AG09309 (cell line): ENCODE data around the gene SMIM14.
A peak's percentile ranks its signal among the peaks of the same experiment; 100 is the strongest.
"Not testable (repeated sequence)": the region's sequence is repeated elsewhere in the genome, so short reads cannot be mapped to it uniquely, and the experiment has no call there.

Experiments
- DNase-seq: peaks from one replicate; pipeline ENCODE4 v3.0.0-alpha.2; 2010; ENCODE audit warnings: low read depth
- H3K4me3 ChIP-seq: 2 replicates; pipeline ENCODE4 v1.5.1; 2011; ENCODE audit warnings: mild to moderate bottlenecking, low read depth, low read length, moderate library complexity; ENCODE audit not compliant: control insufficient read depth
- CTCF ChIP-seq: IDR thresholded peaks from 2 replicates; pipeline ENCODE4 v1.5.1; 2011; ENCODE audit warnings: mild to moderate bottlenecking, low read depth, low read length, inconsistent platforms; ENCODE audit not compliant: insufficient read depth, control insufficient read depth; ENCODE audit errors: missing control alignments

Gene SMIM14

GRCh38 chr4:39541987-39542610 lies 96.6 kb downstream of the SMIM14 start:
- DNase-seq, result no peak
- TF ChIP-seq CTCF, result no peak
- no peak overlapping the region for H3K4me3 ChIP-seq

- DNase-seq, result no peak
- TF ChIP-seq CTCF, result no peak
- no peak overlapping the region for H3K4me3 ChIP-seq
Observed at GRCh38 chr4:39539089-39539611, 99.5 kb downstream of the SMIM14 start.

GRCh38 chr4:39533541-39533940 lies 105.1 kb downstream of the SMIM14 start:
- H3K4me3 ChIP-seq, result no peak overlapping the region
- no peak for TF ChIP-seq CTCF
- no peak for DNase-seq

- not testable (repeated sequence) for H3K4me3 ChIP-seq, DNase-seq
Observed at GRCh38 chr4:39532237-39532636, 106.4 kb downstream of the SMIM14 start.

GRCh38 chr4:39530682-39531081 lies 108.0 kb downstream of the SMIM14 start:
- no peak for TF ChIP-seq CTCF
- DNase-seq, result no peak
- no peak overlapping the region for H3K4me3 ChIP-seq

- H3K4me3 ChIP-seq, result no peak overlapping the region
- DNase-seq, result no peak
- no peak for TF ChIP-seq CTCF
Observed at GRCh38 chr4:39529534-39529933, 109.1 kb downstream of the SMIM14 start.

- H3K4me3 ChIP-seq, result peak overlapping the region; percentile 93
- TF ChIP-seq CTCF, result no peak
- peak; percentile 49 for DNase-seq
Observed at GRCh38 chr4:39528061-39528465, 110.6 kb downstream of the SMIM14 start.
